Posterior cingulate gyrus (tissue), 11 donors: ENCODE data around the gene HTR3B.
A peak's percentile ranks its signal among the peaks of the same experiment; 100 is the strongest.

ENCODE experiments used
- DNase-seq, 10 donors: peaks; one replicate each; pipeline versions ENCODE4 v3.0.0 to v3.0.0-alpha.2; 2020 to 2021; ENCODE audit warnings: mixed read lengths in 3 of 10
- intact Hi-C: fragments of 100-400 bp; cut with DNase I; formaldehyde crosslinking; loops from one replicate; pipeline ENCODE4 v1.15.1; 2023

HTR3B gene

DNA sequence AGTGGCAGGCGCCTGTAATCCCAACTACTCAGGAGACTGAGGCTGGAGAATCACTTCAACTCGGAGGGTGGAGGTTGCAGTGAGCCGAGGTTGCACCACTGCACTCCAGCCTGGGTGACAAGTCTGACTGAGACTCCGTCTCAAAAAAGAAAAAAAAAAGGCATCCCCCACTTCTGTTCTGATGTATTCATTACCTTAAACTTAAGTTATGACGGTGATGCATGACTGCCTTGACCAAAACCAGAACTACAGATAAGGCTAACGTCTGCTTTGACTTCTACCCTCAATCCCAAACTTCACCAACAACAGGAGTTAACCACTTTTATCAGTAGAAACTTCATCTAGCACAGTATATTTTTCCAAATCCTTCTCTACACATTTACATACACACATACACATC is 80.2 kb downstream of the HTR3B start:
- intact Hi-C loops, result no loop called here

DNA sequence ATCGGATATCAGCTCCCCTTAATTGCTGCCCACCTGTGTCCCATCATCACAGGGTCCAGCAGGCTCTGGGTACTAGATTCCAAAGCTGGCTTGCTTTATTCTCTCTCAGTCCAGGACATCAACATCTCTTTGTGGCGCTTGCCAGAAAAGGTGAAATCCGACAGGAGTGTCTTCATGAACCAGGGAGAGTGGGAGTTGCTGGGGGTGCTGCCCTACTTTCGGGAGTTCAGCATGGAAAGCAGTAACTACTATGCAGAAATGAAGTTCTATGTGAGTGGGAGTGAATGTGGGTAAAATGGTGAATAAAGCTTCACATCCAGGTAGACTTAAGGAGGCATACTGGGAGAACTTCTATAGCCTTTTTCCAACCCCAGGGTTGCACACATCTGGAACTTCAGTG is 81.3 kb downstream of the HTR3B start:
- peak in 1 of 10 donors; percentile 20 for DNase-seq
- intact Hi-C loops, result no loop called here

More for the DNA sequence above, 80.2 kb downstream of the HTR3B start:
- no peak for DNase-seq

DNA sequence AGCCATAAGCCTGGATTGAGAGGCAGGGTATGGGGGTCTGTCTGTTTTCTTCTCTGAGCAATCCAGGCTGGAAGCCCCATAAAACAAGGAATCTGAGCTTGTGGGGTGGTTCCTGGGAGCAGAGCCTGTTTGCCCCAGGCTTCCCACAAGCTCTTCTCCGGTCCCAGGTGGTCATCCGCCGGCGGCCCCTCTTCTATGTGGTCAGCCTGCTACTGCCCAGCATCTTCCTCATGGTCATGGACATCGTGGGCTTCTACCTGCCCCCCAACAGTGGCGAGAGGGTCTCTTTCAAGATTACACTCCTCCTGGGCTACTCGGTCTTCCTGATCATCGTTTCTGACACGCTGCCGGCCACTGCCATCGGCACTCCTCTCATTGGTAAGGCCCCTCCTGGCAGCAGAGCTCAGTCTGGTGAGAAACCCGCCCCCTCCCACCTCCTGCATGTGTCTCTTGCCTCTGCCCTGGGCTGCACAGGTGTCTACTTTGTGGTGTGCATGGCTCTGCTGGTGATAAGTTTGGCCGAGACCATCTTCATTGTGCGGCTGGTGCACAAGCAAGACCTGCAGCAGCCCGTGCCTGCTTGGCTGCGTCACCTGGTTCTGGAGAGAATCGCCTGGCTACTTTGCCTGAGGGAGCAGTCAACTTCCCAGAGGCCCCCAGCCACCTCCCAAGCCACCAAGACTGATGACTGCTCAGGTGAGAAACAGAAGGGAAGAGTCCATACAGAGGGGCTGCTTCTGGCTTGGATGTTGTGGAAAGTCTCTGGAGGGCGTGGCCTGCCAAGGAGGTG is 82.0 kb downstream of the HTR3B start:
- peak in 1 of 10 donors; percentile 53 for DNase-seq
- intact Hi-C loops, result no loop called here

DNA sequence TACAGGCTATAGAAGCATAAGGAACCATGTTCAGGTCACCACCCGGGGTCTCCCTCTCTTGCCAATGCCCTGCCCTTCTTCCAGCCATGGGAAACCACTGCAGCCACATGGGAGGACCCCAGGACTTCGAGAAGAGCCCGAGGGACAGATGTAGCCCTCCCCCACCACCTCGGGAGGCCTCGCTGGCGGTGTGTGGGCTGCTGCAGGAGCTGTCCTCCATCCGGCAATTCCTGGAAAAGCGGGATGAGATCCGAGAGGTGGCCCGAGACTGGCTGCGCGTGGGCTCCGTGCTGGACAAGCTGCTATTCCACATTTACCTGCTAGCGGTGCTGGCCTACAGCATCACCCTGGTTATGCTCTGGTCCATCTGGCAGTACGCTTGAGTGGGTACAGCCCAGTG is 84.8 kb downstream of the HTR3B start:
- intact Hi-C loops, result no loop called here
- peak in 1 of 10 donors; percentile 86 for DNase-seq

DNA sequence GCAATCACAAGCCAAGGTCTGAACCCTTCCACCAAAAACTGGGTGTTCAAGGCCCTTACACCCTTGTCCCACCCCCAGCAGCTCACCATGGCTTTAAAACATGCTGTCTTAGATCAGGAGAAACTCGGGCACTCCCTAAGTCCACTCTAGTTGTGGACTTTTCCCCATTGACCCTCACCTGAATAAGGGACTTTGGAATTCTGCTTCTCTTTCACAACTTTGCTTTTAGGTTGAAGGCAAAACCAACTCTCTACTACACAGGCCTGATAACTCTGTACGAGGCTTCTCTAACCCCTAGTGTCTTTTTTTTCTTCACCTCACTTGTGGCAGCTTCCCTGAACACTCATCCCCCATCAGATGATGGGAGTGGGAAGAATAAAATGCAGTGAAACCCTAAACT is 85.3 kb downstream of the HTR3B start:
- intact Hi-C loops, result no loop called here
- no peak for DNase-seq

DNA sequence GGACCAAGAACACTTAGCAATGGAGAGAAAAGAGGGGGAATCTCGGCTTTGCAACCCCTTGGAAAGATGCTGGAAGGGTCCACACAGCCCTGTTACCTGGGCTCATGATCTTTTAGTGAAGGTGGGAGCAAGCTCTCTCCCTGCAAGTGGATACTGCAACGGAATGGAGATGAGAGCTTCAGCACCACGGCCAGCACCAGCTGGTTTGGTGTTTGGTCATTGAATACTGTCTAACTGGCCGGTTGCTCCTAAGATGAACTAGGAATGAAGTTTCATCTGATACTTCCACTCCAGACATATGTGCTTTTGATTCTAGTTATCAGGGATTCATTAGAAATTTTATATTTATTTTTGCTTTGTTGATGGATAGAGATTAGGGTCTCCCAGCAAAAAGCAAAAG is 86.6 kb downstream of the HTR3B start:
- intact Hi-C loops, result no loop called here

DNA sequence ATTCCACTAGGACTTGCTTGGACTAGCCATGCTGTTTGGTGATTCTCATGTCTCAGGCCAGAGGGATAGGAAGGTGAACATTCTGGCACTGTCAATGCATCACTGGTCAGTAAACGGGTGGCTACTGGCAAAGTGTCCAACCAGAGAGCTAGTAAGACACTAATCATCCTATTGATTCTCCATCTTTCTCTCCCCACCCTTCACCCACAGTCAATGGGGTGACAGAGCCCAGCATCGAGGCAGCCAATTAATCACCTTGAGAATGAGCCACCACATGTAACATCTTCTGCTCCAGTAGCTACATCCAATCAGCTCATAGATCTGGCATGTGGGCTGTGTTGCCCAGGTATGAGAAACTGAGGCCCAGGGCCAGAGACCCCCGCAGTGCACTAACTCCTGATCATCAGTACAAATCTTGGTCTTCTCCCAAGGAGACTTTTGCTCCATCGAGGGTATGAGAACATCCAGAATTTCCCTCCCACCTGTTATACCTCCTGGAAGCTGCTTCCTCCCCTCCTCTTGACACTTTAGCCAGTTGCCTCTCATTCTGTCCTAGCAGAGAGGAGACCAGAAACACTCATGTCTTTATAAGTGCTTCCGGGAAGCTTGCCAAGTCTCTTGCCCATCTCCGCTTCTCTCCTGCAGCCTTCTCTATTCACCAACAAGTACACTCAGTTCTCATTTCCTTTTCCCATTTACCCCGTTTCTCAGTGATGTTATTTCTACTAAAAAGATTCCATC is 87.3 kb downstream of the HTR3B start:
- intact Hi-C loops, result no loop called here
- peak in 3 of 10 donors; percentile 15 to 63 (median 26) for DNase-seq

More for the DNA sequence above, 86.6 kb downstream of the HTR3B start:
- peak in 1 of 10 donors; percentile 67 for DNase-seq

DNA sequence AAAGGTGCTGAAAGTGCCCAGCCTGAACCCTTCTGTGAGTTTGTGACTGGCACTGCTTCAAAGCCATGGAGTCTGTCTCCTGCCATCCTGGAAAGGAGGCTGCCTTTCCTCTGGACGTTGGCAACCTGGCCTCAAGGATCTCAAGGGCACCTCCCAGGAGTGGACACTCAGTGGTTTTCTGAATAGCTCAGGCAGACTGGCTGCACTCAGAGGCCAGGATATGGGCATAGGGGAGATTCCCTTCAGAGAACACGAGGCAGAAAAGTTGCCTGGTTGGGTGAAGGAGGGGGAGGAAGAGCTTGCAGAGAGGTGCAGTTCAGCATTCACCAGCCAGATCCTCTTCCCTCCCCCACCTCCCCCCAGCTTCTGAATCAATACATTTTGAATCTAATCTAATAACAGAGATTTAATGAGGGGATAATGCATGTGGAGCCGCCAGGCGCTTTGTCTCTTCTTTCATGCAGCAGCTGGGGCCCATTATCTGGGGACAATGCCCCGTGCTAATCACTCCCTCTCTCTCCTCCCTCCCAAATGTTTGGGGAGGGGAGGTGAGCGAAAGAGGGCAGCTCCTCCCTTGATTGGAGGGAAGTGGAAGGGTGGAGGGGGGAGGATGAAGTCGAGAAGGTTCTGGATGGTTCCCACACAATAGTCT is 88.0 kb downstream of the HTR3B start:
- DNase-seq, result peak in 2 of 10 donors; percentile 12 to 72
- intact Hi-C loops, result no loop called here

DNA sequence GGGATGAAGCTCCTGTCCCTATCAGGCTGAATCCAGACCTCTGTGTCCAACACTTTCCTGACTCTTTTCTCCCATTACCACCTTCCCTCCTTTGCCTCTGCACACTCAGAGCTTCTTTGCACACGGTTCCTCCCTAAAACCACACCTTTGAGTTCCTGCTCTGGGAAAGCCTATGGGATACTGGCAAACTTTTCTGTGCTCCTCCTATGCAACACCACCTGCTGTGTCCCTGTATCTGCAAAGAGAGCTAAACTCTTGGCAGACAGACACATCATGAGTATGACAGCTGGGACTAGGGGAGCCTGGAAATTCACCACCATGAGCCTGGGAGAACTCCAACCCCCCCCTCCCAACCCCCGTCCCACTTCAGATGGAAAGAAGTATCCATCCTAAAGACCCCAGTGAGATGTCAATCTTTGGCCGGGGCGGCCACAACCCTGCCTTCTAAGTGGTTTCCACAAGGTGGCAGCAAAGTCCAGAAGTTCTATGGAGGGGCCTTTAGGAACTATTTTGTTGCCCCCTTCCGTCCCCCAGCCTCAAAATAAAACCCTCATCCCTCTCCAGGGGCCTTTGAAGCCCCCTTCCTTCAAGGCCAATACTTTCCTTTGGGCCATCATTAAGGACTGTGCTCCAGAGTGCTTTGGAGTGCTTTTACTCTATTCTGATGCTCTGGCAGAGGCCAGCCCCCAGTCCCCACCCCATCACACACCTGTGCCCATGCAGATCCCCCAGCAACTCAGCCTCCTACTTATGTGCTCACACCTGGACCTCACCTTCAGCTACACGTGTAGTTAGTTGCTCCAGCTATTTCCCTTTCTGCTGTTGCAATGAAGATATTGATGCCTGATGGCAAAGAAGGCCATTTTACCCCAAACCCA is 89.7 kb downstream of the HTR3B start:
- peak in 5 of 10 donors; percentile 22 to 72 (median 40) for DNase-seq
- intact Hi-C loops, result loop anchor here (1.0 kb wide), 1 partner anchor 267 kb away; no protein-coding TSS in a partner anchor
